PC-9 (cell line): ENCODE results near the gene CD72.

Source experiments
- CTCF ChIP-seq: fragments of 200-600 bp; sonication (generic); conservative IDR thresholded peaks from 2 replicates; pipeline ENCODE4 v1.6.1; 2017; ENCODE audit warnings: mixed run types, antibody characterized with exemption, mild to moderate bottlenecking, moderate library complexity
- EZH2 ChIP-seq: fragments of 200-600 bp; sonication (generic); IDR thresholded peaks from 2 replicates; pipeline ENCODE4 v1.8.0; 2017; ENCODE audit warnings: antibody characterized with exemption, low read depth

DNA sequence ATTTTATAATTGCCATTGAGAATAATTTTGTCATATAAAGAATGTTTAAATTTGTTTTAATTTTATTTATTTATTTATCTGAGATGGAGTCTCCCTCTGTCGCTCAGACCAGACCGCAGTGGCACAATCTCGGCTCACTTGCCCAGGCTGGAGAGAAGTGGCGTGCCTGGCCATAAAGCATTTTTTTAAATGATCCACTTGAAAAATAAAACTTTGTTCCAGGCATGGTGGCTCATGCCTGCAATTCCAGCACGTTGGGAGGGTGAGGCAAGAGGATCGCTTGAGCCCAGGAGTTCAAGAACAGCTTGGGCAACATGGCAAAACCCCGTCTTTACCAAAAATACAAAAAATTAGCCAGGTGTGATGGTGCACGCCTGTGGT, 34.6 kb upstream of the CD72 start:
- no peak for TF ChIP-seq CTCF
- no peak for TF ChIP-seq EZH2
